Activated gamma-delta T cell treated with anti-CD3 and anti-CD28 coated beads, Interleukin-2, amount 50 U/mL, for 16 hours (primary cell): Measurements from ENCODE around the gene HDGFL2.
"Not testable (repeated sequence)": the region's sequence is repeated elsewhere in the genome, so short reads cannot be mapped to it uniquely, and the experiment has no call there.

Source experiments
- DNase-seq: peaks from one replicate; pipeline ENCODE4 v3.0.0-alpha.2; 2020; ENCODE audit warnings: low read depth

Gene HDGFL2

DNA sequence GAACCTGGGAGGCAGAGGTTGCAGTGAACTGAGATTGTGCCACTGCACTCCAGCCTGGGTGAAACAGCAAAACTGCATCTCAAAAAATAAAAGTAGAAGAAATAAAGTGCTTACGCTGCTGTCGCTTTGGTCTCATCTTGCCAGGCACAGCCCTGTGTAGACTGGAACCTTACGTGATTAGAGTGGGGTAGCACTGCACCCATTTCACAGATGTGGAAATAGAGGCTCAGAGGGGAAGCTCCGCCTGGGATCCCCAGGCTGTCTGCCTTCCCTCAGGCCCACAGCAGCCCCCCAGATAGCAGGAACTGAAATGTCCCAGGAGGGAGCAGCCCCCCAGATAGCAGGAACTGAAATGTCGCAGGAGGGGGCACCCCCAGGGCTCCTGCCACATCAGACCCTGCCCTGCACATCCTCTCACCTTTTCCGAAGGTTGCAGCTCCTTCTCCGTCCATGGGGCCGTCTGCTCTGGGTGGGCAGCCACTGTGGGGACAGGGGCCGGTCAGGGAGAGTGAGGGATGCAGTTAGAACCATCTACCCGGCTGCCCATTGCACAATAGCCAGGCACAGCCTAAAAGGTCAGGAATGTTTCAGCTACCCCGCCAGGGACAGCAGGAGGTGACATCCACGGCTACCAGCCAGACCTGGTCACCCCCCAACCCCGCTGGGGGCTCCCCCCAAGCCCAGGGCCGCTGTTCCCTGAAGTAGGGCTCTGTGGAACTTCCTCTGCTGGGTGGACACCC lies 44.3 kb downstream of the HDGFL2 start:
- no peak for DNase-seq

DNA sequence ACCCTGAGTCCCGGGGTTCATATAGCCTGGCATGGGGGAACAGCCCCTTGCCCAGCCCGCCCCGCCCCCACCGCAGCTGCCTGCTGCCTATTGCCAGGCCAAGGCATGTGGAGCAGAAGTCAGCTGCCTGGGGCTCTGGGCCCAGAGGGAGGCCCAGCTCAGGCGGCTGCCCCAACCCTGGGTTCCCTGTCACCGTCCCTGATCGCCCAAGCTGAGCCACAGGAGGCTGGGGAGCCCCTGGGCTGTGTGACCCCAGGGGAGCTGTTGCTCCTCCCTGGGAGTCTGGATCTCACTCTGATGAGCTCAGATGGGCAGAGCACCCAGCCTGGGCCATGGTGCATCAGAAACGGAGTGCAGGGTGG lies 44.8 kb downstream of the HDGFL2 start:
- DNase-seq, result no peak

DNA sequence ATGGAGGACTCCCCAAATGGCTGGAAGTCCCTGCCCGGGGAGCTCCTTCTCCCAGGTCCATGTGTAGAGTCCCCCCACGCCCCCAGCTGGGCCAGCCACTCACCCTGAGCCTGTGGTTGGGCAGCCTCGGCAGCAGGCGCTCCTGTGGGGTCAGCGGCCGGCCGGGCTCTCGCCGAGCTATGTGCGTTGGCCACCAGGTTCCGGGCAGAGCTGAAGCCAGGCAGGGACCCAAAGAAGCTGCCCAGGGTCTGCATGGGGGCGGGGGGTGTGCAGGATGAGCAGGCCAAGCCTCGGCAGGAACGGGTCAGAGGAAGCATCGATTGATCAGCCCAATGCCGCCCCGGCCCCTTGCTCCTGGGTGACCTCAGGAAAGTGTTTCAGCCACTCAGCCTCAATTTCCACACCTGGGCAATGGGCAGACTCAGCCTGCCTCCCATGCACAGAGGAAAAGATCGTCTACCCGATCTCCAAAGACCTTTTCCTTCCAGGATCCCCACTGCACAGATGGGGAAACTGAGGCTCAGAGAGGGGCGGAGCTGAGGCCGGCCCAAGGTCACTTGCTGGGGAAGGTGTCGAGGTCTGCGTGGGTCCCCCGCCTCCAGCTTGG lies 45.5 kb downstream of the HDGFL2 start:
- no peak for DNase-seq

DNA sequence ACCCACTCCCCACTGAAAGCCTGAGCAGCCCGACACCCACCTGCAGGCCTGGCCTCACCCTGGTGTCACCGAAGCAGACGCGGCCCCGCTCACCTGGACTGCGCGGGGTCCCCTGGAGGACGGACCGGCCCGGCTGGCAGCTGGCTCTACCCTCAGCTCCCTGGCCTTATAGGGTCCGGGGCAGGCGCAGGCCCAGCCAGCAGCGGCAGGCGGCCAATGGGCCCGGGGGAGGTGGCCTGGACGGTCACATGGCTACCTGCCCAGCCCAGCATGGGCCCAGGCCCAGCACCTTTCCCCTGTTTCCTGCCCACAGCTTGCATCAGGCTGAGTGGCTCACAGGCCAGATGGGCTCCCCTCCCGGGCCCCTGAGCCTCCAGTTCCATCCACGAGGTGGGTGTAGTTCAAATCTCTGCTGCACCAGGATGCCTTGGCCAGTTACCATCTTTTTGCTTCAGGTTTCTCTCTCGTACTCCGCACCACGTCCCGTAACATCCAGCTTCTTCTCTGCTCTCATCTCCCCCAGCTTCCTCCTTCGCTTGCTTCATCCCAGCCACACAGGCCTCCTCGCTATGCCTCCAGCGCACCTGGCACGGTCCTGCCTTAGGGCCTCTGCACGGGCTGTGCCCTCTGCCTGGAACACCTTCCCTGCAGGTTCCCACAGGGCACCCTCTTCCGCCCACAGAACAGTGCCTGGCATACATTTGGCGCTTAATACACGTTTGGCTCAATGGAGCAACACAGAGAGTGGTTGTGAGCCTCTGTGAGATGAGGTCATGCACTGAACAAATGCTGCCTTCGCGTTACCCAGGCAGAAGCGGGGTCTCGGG lies 46.5 kb downstream of the HDGFL2 start, which contains the start of gene PLIN4:
Gene PLIN4 (minus strand): TSS at position 142 of the 827 bp plus-strand sequence. CDS start 214 bp downstream, outside the sequence.
- DNase-seq, result no peak

DNA sequence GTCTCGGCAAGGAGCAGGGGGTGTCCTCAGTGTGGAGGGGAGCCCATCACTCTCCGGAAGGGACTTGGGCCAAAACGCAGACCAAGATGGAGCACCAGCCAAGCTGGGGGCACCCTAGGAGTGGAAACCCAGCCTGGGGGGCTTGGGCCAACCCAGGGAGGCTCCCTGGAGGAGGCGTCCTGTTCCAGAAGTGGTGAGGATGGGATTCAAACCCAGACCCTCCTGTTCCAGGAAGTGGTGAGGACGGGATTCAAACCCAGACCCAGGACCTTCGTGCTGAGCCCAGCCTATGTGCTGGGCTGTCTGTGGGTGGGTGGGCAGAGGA lies 47.0 kb downstream of the HDGFL2 start:
- no peak for DNase-seq

DNA sequence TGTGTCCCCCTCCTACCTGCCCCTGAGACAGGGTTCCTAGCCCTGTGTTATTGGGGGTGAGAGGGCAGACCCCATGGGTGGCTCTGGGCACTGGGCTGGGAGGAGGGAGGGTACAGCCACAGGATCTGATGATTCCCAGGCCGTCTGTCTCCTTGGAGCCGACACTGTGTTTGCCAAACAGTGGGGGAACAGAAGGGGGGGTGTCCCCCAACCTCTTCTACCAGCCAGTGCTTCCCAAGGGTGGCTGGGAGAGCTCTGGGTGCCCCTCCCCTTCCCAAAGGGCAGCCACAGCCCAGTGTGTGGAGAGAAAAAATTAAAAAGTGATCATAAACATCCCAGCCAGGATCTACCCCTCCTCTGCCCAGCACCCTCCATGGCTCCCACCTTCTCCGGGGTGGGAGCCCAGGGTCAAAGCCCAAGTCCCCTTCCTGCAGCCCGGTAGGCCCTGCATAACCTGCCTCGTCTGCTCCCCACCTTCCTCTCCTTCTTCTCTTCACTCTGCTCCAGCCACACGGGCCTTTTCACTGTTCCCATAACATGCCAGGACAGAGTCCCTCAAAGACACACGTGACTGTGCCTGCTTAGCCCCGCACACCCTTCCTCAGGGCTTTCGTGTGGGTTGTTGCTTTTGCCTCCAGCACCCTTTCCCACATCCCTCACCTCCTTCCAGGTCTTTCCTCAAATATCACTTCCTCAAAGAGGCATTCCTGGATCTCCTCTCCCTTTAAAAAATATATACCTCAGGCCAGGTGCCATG lies 47.6 kb downstream of the HDGFL2 start:
- DNase-seq, result no peak

DNA sequence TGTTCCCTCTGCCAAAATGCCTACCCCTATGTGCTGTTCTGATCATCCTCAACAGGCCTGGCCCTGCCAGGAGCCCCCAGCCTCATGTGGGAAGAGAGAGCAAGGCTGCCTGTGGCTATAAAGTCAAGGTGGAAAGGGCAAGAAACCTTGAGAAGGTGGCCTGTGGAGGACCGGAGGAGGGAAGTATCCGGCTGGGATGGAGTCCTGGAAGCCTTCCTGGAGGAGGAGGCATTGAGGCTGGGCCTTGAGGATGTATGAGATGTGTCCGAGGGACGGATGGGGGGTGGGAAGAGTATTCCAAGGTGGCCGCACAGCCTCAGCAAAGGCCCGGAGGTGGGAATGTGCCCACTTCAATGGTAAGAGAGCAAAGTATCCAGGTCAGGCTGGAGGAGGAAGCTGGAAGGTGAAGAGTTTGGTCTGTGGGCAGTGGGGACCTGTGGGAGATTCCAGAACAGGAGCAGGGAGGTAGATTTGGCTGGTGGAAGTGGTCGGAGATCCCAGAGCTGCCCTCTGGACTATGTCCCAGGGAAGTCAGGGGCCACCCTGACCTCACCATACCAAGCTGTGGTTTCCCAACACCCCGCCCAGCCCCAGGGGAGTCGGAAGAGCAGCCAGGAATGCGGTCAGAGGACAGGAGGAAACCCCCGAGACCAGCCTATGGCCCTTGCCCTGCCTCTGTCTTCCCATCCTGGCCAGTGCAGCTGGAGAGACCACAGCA lies 49.2 kb downstream of the HDGFL2 start:
- no peak for DNase-seq

DNA sequence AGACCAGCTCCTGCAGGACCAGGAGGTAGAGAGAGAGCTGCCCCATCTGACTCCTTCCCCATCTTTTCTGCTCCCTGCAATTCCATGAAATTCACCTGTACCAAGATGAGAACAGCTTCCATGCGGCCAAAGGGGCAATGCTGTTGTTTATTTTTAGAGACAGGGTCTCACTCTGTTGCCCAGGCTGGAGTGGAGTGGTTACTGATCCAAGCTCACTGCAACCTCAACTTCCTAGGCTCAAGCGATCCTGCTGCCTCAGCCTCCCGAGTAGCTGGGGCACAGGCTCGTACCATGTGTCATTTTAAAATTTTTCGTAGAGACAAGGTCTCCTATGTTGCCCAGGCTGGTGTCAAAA lies 49.8 kb downstream of the HDGFL2 start:
- no peak for DNase-seq

DNA sequence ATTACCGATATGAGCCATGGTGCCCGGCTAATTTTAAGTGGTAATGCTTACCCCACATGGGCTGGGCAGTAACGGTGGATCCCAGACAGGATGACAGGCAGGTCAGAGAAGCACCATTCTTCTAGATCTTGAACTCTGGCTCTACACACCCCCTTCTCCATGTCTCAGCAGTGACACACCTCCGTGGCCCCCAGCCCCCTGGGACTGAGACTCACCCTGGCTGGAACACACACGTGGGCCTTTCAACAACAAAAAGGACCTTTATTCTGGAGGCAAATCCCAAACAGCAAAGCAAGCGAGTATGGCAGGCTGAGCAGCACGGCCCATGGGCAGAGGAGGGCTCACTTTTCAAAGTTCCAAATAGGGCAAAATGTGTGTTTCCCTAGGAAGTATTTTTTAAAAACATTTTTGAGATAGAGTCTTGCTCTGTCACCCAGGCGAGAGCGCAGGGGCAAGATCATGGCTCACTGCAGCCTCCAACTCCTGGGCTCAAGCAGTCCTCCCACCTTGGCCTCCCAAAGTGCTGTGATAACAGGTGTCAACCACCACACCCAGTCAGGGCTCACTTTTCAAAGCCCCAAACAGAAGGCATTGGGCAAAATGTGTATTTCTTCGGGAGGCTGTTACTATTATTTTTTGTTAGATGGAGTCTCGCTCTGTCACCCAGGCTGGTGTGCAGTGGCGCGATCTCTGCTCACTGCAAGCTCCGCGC lies 50.4 kb downstream of the HDGFL2 start:
- DNase-seq, result no peak

DNA sequence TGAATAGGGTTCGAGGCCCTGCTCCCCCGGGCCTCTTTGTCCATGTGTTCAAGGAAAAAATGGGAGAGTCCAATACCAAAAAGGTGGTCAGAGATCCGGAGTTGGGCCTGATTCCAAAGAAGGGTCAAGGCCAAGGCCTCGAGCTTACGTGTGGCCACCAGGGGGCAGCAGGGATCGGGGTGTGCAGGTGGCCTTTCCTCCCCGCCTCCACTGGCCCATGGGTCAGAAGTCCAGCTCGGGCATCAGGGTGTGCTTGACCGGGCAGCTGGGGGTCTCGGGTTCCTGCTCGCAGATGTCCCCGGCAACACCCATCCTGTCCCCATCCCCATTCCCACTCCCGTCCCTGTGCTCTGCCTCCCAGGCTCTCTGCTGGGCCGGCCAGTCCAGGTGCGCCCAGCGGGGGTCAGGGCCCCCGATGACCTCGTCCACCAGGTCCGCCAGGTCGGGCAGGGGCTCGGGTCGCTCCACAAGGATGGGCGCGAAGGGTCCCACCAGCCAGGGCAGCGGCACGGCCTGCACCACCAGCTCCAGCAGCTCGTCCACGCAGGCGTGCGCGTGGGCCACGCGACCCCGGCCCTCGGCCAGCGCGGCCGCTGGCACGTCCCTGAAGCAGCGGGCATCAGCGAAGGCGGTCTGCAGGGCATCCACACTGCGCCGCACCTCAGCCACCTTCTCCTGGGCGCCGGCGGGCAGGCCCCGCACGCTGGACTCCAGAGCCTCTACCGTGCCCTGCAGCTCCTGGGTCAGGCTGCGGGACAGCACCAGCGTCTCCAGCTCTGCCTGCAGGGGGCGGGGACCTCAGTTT lies 51.4 kb downstream of the HDGFL2 start:
- DNase-seq, result no peak

DNA sequence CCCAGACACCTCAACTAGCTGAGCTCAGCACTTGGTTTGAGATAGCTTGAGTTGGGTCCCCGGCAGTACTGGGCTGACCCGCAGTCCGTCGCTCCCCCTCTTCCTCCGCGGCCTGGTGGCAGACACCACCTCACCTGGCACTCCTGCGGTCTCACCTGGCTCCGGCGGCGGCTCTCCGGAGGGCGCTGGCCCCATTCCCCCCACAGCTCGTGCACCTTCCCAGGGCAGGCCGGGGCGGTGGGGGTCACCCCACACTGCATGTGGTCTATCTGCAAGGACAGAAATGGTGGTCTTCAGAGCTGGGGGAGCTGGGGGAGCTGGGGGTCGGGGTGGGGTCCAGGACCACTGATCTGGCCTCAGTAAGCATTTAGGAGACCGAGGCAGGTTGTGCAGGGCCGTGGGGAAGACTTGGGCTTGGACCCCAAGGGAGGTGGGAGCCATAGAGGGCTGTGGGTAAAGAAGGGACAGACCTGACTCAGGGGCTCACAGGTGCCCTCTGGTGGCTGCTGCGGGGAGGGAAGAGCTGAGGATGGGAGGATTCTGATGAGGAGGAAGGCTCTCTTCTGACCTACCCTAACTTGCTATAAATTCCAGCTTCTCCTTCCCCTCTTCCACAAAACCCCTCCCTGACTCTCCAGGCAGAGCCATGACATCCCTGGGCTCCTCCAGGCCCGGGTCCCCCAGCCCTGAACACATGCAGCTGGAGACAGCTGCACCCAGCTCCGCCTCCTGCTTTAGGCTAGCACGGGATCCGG lies 52.9 kb downstream of the HDGFL2 start:
- DNase-seq, result peak; percentile 46

DNA sequence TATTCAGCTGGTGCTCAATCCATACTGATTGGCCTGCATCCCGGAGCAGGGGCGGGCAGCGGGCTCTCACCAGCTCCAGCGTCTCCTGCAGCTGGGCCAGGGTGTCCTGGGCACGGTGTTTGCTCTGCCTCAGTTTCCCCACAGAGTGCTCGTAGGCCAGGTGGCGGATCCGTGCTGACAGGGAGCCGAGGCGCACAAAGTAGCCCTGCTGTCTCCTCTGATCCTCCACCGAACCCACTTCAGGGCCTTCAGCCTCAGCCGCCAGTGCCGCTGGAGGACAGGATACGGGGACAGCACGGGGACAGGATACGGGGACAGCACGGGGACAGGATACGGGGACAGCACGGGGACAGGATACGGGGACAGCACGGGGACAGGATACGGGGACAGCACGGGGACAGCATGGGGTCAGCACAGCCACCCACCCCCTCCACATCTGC lies 53.5 kb downstream of the HDGFL2 start:
- no peak for DNase-seq

DNA sequence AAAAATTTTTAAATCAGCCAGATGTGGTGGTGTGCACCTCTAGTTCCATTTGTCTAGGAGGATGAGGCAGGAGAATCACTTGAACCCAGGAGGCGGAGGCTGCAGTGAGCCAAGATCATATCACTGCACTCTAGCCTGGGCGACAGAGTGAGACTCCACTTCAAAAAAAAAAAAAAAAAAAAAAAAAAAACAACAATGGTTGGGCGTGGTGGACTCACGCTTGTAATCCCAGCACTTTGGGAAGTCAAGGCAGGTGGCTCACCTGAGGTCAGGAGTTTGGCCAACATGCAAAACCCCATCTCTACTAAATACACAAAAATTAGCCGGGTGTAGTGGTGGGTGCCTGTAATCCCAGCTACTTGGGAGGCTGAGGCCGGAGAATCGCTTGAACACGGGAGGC lies 55.3 kb downstream of the HDGFL2 start:
- not testable (repeated sequence) for DNase-seq

DNA sequence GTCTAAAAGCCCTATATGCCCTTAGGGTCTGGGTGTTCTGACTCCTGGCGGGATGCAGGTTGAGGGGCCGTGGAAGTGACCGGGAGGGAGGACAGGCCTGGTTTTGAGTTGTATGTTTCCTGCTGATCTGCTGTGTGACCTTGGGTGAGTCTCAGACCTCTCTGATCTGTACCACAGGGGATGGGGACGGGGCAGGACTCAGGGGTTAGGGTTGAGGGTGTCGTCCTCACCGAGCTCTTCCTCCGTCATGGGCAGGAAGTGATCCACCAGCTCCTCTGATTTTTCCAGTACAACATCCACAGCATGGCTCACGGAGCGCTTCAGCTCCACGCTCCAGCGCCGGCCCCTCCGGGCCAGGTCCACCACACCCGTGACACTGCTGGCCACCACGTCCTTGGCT lies 56.7 kb downstream of the HDGFL2 start:
- no peak for DNase-seq

DNA sequence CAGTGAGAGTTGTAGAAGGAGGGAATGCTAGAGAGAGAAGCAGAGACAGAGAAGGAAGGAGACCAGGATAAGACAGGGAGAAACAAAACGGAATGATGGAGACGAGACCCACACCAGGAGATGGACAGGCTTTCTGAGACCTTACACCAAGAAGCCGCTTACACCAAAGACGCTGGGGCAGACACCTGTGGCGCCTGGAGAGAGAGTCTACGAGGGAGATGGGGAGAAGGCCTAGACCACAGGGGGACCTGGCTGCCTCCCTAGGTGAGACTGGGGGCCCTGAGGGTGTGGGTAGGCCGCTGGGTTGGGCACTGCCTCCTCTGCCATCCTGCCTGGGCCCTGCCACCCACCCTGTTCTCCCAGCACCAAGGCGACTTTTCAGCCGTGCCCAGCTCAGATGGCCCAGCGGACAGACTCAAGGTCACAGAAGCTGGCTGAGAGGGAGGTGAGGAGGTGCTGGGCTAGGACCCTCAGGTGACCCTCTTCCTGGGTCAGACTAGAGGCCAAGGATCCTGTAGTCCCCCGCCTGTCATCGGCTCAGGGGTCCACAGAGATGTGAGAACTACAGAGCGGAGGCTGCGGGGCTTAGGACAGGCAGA lies 57.9 kb downstream of the HDGFL2 start:
- no peak for DNase-seq

DNA sequence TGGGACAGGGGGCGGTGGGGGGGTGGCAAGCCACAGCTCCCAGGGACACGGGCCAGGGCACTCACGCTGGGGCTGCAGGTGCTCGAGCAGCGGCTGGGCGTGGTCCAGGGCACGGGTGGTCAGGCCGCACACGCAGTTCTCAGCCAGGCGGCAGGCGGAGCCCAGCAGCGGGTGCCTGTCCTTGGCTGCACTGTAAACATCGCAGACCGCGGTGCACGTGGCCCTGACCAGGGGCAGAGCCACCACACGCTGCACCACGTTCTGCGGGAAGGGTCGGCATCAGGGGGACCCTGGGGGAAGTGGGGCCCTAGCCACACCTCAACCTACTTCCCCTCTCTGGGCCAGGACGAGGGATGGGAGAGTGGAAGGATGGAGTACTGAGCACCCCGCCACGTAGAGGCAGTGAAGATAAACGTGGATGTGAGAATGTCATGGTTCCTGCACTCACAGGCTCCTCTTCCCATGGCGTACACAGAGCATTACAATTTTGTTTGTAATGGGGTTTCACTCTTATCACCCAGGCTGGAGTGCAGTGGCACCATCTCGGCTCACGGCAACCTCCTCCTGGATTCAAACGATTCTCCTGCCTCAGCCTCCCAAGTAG lies 59.6 kb downstream of the HDGFL2 start:
- no peak for DNase-seq

DNA sequence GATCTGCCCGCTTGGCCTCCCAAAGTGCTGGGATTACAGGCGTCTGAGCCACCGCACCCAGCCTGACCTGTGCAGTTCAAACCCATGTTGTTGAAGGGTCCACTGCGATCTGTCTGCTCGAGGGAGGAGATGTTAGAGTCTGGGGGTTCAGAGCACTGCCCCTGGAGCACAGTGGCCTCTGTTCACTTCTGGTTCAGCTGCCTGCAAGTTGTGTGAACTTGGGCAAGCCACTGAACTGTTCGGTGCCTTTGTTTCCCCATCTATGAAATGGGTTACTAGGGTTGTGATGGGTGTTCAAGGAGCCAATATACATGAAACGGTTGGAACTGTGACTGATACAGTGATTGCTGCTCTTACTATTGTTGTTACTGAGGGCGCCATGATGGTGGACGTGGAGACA lies 61.2 kb downstream of the HDGFL2 start:
- DNase-seq, result no peak

DNA sequence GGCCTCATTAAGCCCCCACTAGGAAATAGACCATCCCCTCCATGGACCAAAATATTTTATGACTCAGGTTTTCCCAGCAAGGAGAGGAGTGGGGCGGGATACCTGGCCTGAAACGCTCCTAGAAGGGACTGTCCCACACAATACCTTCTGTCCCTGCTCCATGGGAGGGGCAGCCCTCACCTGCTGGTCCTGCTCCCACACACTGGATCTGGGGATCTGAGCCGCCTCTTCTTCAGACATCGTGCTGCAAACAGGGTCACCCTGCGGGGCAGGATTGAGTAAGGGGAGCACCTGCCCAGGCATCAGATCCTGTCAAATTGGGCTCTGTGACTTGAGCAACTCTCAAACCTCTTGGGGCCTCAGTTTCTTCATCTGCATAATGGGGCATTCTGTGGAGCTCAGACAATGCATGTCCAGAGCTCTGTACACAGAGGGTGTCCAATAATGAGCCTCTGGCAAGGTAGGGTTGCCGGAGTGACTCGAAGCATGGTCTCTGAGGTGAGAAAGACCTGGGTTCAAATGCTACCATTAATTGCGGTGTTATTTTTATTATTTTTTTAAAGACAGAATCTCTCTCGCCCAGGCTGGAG lies 61.8 kb downstream of the HDGFL2 start:
- DNase-seq, result no peak
